22Rv1 (cell line): Measurements from ENCODE around the gene USP4.
A peak's percentile ranks its signal among the peaks of the same experiment; 100 is the strongest.

Experiments
- H3K27ac ChIP-seq: fragments of 450-650 bp; 2 replicates; pipeline ENCODE4 v1.5.1; 2017
- CTCF ChIP-seq: fragments of 450-650 bp; IDR thresholded peaks from 2 replicates; pipeline ENCODE4 v1.5.1; 2017; ENCODE audit warnings: mild to moderate bottlenecking
- ZFX ChIP-seq: fragments of 450-650 bp; IDR thresholded peaks from 2 replicates; pipeline ENCODE4 v1.6.1; 2017; ENCODE audit warnings: antibody characterized with exemption, borderline replicate concordance

Gene USP4

GRCh38 chr3:49279376-49279775 lies 60.5 kb downstream of the USP4 start:
- TF ChIP-seq CTCF: no peak
- no peak for TF ChIP-seq ZFX
- peak overlapping the region; percentile 29; the same call in 1 of the 2 replicates for H3K27ac ChIP-seq

- no peak for TF ChIP-seq CTCF
- TF ChIP-seq ZFX: no peak
- H3K27ac ChIP-seq: peak overlapping the region; percentile 74
Measured at GRCh38 chr3:49278548-49278947, 61.3 kb downstream of the USP4 start.

- TF ChIP-seq ZFX: no peak
- no peak for TF ChIP-seq CTCF
- peak overlapping the region; percentile 74 for H3K27ac ChIP-seq
Measured at GRCh38 chr3:49277383-49277775, 62.5 kb downstream of the USP4 start.

- TF ChIP-seq CTCF: no peak
- no peak for TF ChIP-seq ZFX
- peak within 1 kb of the TSS; percentile 74 for H3K27ac ChIP-seq
Measured at GRCh38 chr3:49276475-49277382, 63.1 kb downstream of the USP4 start, which contains the start of gene C3orf62. C3orf62 (minus strand) TSS chr3:49277232; CDS start chr3:49276872, 360 bp downstream.

DNA sequence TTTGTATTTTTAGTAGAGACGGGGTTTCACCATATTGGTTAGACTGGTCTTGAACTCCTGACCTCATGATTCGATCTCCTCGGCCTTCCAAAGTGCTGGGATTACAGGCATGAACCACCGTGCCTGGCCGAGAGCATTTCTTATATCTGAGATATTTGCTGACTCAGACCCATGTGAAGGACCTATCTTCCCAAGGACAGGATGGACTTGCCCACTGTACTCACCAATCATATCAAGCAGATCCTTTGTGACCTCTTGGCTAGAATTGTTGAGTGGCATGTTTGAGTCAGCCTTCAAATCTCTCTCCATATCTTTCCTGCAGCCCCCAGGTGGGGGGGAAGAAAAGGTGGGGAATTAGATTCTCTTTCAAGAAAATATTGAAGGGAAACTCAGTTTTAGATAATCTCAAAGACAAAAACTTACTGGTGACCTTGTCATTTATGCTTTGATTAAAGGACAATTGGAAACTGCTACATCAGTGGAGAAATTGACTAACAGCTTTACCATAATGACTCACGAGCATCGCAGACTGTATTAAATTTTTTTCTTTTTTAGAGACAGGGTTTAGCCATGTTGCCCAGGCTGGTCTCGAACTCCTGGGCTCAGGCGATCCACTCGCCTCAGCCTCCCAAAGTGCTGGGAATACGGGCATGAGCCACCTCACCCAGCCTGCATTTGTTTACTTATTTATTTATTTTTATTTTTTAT lies 65.9 kb downstream of the USP4 start:
- no peak overlapping the region for H3K27ac ChIP-seq
- no peak for TF ChIP-seq CTCF
- TF ChIP-seq ZFX: no peak

DNA sequence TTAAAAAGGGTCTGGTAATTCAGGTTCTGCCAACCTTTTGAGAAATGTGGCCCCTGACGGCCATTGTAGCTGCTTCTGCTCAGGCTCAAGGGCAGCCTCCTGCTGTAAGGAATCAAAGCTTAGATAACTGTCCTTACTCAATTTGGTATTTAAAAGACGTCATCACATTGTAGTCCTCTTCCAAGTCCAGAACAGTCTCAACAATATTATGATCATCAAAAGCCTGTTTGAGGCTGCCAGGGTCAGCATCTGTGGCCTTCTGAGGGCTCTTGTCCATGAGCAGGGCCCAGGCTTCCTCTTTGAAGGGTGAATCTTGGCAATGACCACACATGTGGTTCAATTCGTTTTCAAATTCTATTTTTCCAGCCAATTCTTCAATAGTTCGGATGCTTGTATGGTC lies 68.8 kb downstream of the USP4 start:
- TF ChIP-seq ZFX (no peak), CTCF (no peak)
- no peak overlapping the region for H3K27ac ChIP-seq

- H3K27ac ChIP-seq: no peak overlapping the region
- no peak for TF ChIP-seq CTCF
- TF ChIP-seq ZFX: no peak
Measured at GRCh38 chr3:49270156-49270500, 69.7 kb downstream of the USP4 start.
